ENCODE results near the gene STRIP2. TPM values are rescaled to one million over a fixed set of nuclear protein-coding genes. Genes with fewer than 3 reads are reported as not detected.
A peak's percentile ranks its signal among the peaks of the same experiment; 100 is the strongest.
"Not testable (repeated sequence)": the region's sequence is repeated elsewhere in the genome, so short reads cannot be mapped to it uniquely, and the experiment has no call there.

The STRIP2 gene
- total RNA-seq, 6 donors from 2014 or later = 1.0 to 5.2 (median 1.7) TPM

DNA sequence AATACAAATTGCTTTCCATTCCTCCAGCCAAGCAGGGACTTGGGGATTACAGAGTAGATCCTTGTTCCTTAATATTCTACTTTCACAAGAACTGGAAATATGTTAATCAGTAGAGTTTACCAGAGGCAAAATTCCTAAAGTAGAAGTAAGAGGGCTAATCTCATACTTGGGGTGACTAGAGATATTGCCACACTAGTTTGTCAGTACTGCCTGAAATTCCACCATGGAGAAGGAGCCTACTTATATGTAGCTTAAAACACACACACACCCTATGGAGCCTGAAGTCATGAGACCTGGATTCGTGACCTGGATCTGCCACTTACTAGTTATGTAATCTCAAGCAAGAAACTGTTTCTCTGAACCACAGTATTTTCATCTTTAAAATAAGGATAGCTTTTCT lies 33.9 kb downstream of the STRIP2 start:
- 36 to 73% methylated on average over 1 of the region's 1 CpG for WGBS, 2 donors
- peak; percentile 33 to 85 for ATAC-seq (ENCODE audit: low FRiP score in 2 of 2)

DNA sequence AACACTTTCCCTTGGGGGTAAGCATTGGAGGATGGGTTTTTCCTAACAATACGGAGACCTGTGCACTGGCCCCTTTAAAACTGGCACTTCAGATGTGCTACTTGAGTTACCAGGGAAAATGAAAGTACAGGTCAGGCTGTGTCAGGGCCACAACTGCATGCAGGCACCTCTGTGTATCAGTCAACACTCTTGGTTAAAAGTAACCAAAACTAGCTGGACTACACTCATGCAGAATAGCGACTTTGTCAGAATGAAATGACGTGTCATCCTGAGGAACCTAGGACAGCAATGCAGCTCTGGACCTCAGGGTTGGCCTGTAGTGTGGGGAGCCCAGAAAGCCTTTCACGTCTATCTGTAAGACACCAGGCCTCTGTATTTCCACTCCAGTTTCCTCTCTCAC lies 34.3 kb downstream of the STRIP2 start:
- Histone ChIP-seq H3K4me1 (peaks cover 0 to 10% (median 0%) of the 10 kb centered on the region in 4 donors), H3K27ac (peak overlapping the region; percentile 44 to 73 (median 62)), H3K9me3 (no peaks in the 10 kb centered on the region), H3K27me3 (no peaks in the 10 kb centered on the region), H3K4me3 (peak overlapping the region in 1 of 4 donors; percentile 5), H3K36me3 (no peaks in the 10 kb centered on the region)
- ATAC-seq (ENCODE audit: low FRiP score in 2 of 2) (peak; percentile 57 to 77), DNase-seq (peak in 1 of 2 donors; percentile 44)
- TF ChIP-seq POLR2A (IDR thresholded peaks at IDR 0.05) = peak in 1 of 4 donors; percentile 13
- TF ChIP-seq, protein P1, sequence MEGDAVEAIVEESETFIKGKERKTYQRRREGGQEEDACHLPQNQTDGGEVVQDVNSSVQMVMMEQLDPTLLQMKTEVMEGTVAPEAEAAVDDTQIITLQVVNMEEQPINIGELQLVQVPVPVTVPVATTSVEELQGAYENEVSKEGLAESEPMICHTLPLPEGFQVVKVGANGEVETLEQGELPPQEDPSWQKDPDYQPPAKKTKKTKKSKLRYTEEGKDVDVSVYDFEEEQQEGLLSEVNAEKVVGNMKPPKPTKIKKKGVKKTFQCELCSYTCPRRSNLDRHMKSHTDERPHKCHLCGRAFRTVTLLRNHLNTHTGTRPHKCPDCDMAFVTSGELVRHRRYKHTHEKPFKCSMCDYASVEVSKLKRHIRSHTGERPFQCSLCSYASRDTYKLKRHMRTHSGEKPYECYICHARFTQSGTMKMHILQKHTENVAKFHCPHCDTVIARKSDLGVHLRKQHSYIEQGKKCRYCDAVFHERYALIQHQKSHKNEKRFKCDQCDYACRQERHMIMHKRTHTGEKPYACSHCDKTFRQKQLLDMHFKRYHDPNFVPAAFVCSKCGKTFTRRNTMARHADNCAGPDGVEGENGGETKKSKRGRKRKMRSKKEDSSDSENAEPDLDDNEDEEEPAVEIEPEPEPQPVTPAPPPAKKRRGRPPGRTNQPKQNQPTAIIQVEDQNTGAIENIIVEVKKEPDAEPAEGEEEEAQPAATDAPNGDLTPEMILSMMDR (IDR thresholded peaks at IDR 0.05) = no peak
- 25 to 51% methylated on average over 4 of the region's 4 CpGs for WGBS, 2 donors

More for the DNA sequence above, 33.9 kb downstream of the STRIP2 start:
- DNase-seq = peak in 1 of 2 donors; percentile 53
- H3K27me3 ChIP-seq = no peaks in the 10 kb centered on the region
- H3K9me3 ChIP-seq = no peaks in the 10 kb centered on the region
- peaks cover 0 to 10% (median 0%) of the 10 kb centered on the region in 4 donors for H3K4me1 ChIP-seq
- TF ChIP-seq EP300 (IDR thresholded peaks at IDR 0.05) (no peak), POLR2AphosphoS5 (IDR thresholded peaks at IDR 0.05) (no peak), POLR2A (IDR thresholded peaks at IDR 0.05) (no peak)
- TF ChIP-seq, protein P1 (IDR thresholded peaks at IDR 0.05) = no peak
- peak overlapping the region in 1 of 4 donors; percentile 5 for H3K4me3 ChIP-seq
- no peaks in the 10 kb centered on the region for H3K36me3 ChIP-seq
- H3K27ac ChIP-seq = peak overlapping the region; percentile 44 to 73 (median 62)

DNA sequence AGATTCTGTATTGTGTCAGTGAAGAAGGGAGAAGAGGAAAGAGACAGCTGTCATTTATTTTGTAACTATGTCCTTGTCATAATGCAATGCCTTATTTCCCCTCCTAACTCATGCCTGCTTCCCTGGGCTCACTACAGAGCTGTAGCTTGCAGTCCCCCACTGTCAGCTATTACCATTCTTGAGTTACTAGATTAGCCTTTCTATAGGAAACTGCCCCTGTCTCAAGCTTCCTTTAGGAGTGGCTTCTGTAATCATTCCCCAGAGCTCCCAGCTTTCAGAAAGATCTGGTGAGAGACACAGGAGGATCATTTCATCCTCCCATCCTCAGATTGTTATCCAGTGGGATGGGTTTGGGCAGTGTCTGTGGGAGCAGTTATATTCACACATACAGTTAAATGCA lies 35.7 kb downstream of the STRIP2 start:
- TF ChIP-seq POLR2AphosphoS5 (IDR thresholded peaks at IDR 0.05) (no peak), POLR2A (IDR thresholded peaks at IDR 0.05) (no peak), EP300 (IDR thresholded peaks at IDR 0.05) (no peak)
- TF ChIP-seq, protein P1 (IDR thresholded peaks at IDR 0.05) = no peak
- Histone ChIP-seq H3K36me3 (no peaks in the 10 kb centered on the region), H3K4me3 (no peak overlapping the region), H3K27me3 (no peaks in the 10 kb centered on the region), H3K9me3 (no peaks in the 10 kb centered on the region), H3K27ac (no peak overlapping the region), H3K4me1 (peaks cover 0 to 10% (median 0%) of the 10 kb centered on the region in 4 donors)
- ATAC-seq (ENCODE audit: low FRiP score in 2 of 2) (no peak), DNase-seq (no peak)

DNA sequence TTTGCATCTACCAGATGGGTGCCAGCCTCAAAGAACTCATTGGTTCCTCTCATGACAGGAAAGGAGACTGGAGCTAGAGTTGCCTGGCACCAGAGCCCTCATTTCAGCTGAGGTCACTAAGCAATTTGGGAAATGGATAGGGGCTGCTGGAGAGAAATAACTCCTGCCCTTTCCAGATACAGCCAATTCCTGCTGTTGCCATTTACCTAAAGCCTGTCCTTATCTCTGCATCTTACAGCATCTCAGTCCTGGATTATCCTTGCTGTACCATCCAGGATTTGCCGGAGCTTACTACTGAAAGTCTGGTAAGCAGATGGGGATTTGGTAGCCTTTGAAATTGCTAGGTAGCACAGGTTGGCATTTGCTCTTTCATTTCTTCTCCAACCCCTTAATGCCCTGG lies 36.2 kb downstream of the STRIP2 start:
- Histone ChIP-seq H3K27me3 (no peaks in the 10 kb centered on the region), H3K36me3 (no peaks in the 10 kb centered on the region), H3K4me1 (peaks cover 0 to 10% (median 0%) of the 10 kb centered on the region in 4 donors), H3K4me3 (no peak overlapping the region), H3K9me3 (no peaks in the 10 kb centered on the region), H3K27ac (no peak overlapping the region)
- DNase-seq (no peak), ATAC-seq (ENCODE audit: low FRiP score in 2 of 2) (no peak)
- 95 to 100% methylated on average over 1 of the region's 1 CpG for WGBS, 2 donors
- TF ChIP-seq POLR2AphosphoS5 (IDR thresholded peaks at IDR 0.05) = no peak
- TF ChIP-seq EP300 (IDR thresholded peaks at IDR 0.05) = no peak
- no peak for TF ChIP-seq POLR2A (IDR thresholded peaks at IDR 0.05)
- TF ChIP-seq, protein P1 (IDR thresholded peaks at IDR 0.05) = no peak

DNA sequence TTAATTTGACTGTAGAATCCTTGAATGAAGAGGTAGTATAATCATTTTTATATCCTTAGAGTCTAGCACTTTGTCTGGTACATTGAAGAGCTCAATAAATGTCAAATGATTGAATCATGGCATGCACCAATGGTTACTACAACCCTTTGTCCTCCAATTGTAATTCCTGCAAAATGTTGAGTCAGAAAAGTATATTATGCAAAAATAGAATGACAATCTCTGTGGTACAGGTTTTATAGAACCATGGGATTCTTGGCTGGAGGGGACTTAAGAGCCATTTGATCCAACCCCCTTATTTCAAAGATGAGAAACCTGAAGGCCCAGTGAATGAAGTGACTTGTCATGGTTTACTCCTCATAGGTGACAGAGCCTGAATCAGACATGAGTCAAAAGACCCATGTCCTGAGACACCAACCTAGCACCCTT lies 37.2 kb downstream of the STRIP2 start:
- DNase-seq (no peak), ATAC-seq (ENCODE audit: low FRiP score in 2 of 2) (no peak)
- H3K9me3 ChIP-seq = no peaks in the 10 kb centered on the region
- no peak overlapping the region for H3K27ac ChIP-seq
- H3K4me3 ChIP-seq = no peak overlapping the region
- TF ChIP-seq, protein P1 (IDR thresholded peaks at IDR 0.05) = no peak
- TF ChIP-seq POLR2AphosphoS5 (IDR thresholded peaks at IDR 0.05) = no peak
- H3K27me3 ChIP-seq = no peaks in the 10 kb centered on the region
- no peaks in the 10 kb centered on the region for H3K36me3 ChIP-seq
- H3K4me1 ChIP-seq = peaks cover 0 to 10% (median 0%) of the 10 kb centered on the region in 4 donors

DNA sequence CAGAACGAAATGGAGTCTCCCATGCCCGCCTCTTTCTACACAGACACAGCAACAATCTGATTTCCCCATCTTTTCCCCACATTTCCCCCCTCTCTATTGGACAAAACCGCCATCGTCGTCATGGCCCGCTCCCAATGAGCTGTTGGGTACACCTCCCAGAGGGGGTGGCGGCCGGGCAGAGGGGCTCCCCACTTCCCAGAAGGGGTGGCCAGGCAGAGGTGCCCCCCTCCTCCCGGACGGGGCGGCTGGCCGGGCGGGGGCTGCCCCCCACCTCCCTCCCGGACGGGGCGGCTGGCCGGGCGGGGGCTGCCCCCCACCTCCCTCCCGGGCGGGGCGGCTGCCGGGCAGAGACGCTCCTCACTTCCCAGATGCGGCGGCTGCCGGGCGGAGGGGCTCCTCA lies 41.7 kb downstream of the STRIP2 start:
- not testable (repeated sequence) for H3K36me3 ChIP-seq; ATAC-seq (ENCODE audit: low FRiP score in 2 of 2); H3K4me3 ChIP-seq; H3K27ac ChIP-seq; H3K4me1 ChIP-seq; H3K9me3 ChIP-seq; H3K27me3 ChIP-seq
- WGBS, 2 donors = 94 to 97% methylated on average over 6 to 8 of the region's 27 CpGs
- DNase-seq = peak in 1 of 2 donors; percentile 61

DNA sequence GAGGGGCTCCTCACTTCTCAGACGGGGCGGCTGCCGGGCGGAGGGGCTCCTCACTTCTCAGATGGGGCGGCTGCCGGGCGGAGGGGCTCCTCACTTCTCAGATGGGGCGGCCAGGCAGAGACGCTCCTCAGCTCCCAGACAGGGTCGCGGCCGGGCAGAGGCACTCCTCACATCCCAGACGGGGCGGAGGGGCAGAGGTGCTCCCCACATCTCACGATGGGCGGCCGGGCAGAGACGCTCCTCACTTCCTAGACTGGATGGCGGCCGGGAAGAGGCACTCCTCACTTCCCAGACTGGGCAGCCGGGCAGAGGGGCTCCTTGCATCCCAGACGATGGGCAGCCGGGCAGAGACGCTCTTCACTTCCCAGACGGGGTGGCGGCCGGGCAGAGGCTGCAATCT lies 42.2 kb downstream of the STRIP2 start:
- not testable (repeated sequence) for H3K36me3 ChIP-seq; H3K9me3 ChIP-seq; H3K27ac ChIP-seq; H3K4me3 ChIP-seq; H3K4me1 ChIP-seq; ATAC-seq (ENCODE audit: low FRiP score in 2 of 2); H3K27me3 ChIP-seq
- WGBS, 2 donors = 96 to 100% methylated on average over 4 to 22 of the region's 27 CpGs
- DNase-seq = peak in 1 of 2 donors; percentile 72
